Rectal smooth muscle tissue (tissue), 1 donor: ENCODE data around the gene DNAJA3.

Experiments used
- H3K27ac ChIP-seq: one replicate; pipeline ENCODE4 v1.7.0; 2013; ENCODE audit warnings: low read depth, low read length, inconsistent platforms
- H3K27me3 ChIP-seq: one replicate; pipeline ENCODE4 v1.7.0; 2013; ENCODE audit warnings: low read length; ENCODE audit not compliant: control insufficient read depth, insufficient read depth
- H3K36me3 ChIP-seq: one replicate; pipeline ENCODE4 v1.7.0; 2013; ENCODE audit warnings: low read length; ENCODE audit not compliant: control insufficient read depth, insufficient read depth
- H3K4me1 ChIP-seq: one replicate; pipeline ENCODE4 v1.7.0; 2013; ENCODE audit warnings: low read length; ENCODE audit not compliant: control insufficient read depth, insufficient read depth
- H3K4me3 ChIP-seq: one replicate; pipeline ENCODE4 v1.7.0; 2013; ENCODE audit warnings: low read length
- H3K9ac ChIP-seq: one replicate; pipeline ENCODE4 v1.7.0; 2013; ENCODE audit warnings: low read length

The DNAJA3 gene

GRCh38 chr16:4465977-4466779, 40.5 kb downstream of the DNAJA3 start:
- peak overlapping the region; percentile 55 for H3K27ac ChIP-seq

GRCh38 chr16:4467916-4468315, 42.2 kb downstream of the DNAJA3 start:
- Histone ChIP-seq H3K4me3 (no peak overlapping the region), H3K27ac (no peak overlapping the region)

More at GRCh38 chr16:4465977-4466779, 40.5 kb downstream of the DNAJA3 start:
- H3K4me3 ChIP-seq, result no peak overlapping the region
- no peaks in the 10 kb centered on the region for H3K27me3 ChIP-seq
- peaks cover 22% of the 10 kb centered on the region for H3K36me3 ChIP-seq
- no peaks in the 10 kb centered on the region for H3K4me1 ChIP-seq
- H3K9ac ChIP-seq, result no peak overlapping the region

GRCh38 chr16:4468972-4469371, 43.3 kb downstream of the DNAJA3 start:
- Histone ChIP-seq H3K9ac (no peak overlapping the region), H3K36me3 (peaks cover 17% of the 10 kb centered on the region), H3K27ac (no peak overlapping the region), H3K4me3 (no peak overlapping the region), H3K4me1 (no peaks in the 10 kb centered on the region), H3K27me3 (no peaks in the 10 kb centered on the region)

More at GRCh38 chr16:4467916-4468315, 42.2 kb downstream of the DNAJA3 start:
- Histone ChIP-seq H3K36me3 (peaks cover 22% of the 10 kb centered on the region), H3K27me3 (no peaks in the 10 kb centered on the region), H3K4me1 (no peaks in the 10 kb centered on the region), H3K9ac (no peak overlapping the region)

- H3K4me1 ChIP-seq, result no peaks in the 10 kb centered on the region
- H3K27ac ChIP-seq, result no peak overlapping the region
- H3K9ac ChIP-seq, result no peak overlapping the region
- peaks cover 4% of the 10 kb centered on the region for H3K36me3 ChIP-seq
- no peaks in the 10 kb centered on the region for H3K27me3 ChIP-seq
- no peak overlapping the region for H3K4me3 ChIP-seq
These were observed 46.2 kb downstream of the DNAJA3 start for GRCh38 chr16:4471869-4472268.

GRCh38 chr16:4472880-4473279, 47.2 kb downstream of the DNAJA3 start:
- Histone ChIP-seq H3K27ac (no peak overlapping the region), H3K4me3 (no peak overlapping the region), H3K27me3 (no peaks in the 10 kb centered on the region), H3K4me1 (no peaks in the 10 kb centered on the region), H3K9ac (no peak overlapping the region), H3K36me3 (peaks cover 4% of the 10 kb centered on the region)

- Histone ChIP-seq H3K4me3 (peak within 1 kb of the TSS; percentile 65), H3K36me3 (no peaks in the 10 kb centered on the region), H3K4me1 (no peaks in the 10 kb centered on the region), H3K27ac (peak within 1 kb of the TSS; percentile 57), H3K27me3 (no peaks in the 10 kb centered on the region), H3K9ac (peak within 1 kb of the TSS; percentile 4)
These were observed 48.7 kb downstream of the DNAJA3 start, which contains the start of gene NMRAL1 for GRCh38 chr16:4474192-4474961. TSS of gene NMRAL1 (minus strand) at chr16:4474625. CDS start at chr16:4474132, 493 bp downstream.

- Histone ChIP-seq H3K27ac (peak within 1 kb of the TSS; percentile 57), H3K9ac (peak within 1 kb of the TSS; percentile 35), H3K4me1 (no peaks in the 10 kb centered on the region), H3K4me3 (peak within 1 kb of the TSS; percentile 87), H3K36me3 (no peaks in the 10 kb centered on the region), H3K27me3 (no peaks in the 10 kb centered on the region)
These were observed 50.5 kb downstream of the DNAJA3 start, which contains the start of gene HMOX2 for GRCh38 chr16:4475880-4476788. TSS of gene HMOX2 (plus strand) at chr16:4476398. CDS start at chr16:4505525, 29,127 bp downstream.

GRCh38 chr16:4477966-4478365, 52.3 kb downstream of the DNAJA3 start:
- no peak overlapping the region for H3K27ac ChIP-seq
- no peaks in the 10 kb centered on the region for H3K4me1 ChIP-seq
- H3K36me3 ChIP-seq, result no peaks in the 10 kb centered on the region
- H3K4me3 ChIP-seq, result no peak overlapping the region
- no peak overlapping the region for H3K9ac ChIP-seq
- H3K27me3 ChIP-seq, result no peaks in the 10 kb centered on the region

GRCh38 chr16:4481526-4481925, 55.9 kb downstream of the DNAJA3 start:
- Histone ChIP-seq H3K27ac (no peak overlapping the region), H3K9ac (no peak overlapping the region)

GRCh38 chr16:4481963-4482362, 56.3 kb downstream of the DNAJA3 start:
- no peaks in the 10 kb centered on the region for H3K27me3 ChIP-seq
- no peak overlapping the region for H3K9ac ChIP-seq
- no peak overlapping the region for H3K4me3 ChIP-seq
- H3K4me1 ChIP-seq, result no peaks in the 10 kb centered on the region
- H3K27ac ChIP-seq, result no peak overlapping the region
- H3K36me3 ChIP-seq, result peaks cover 6% of the 10 kb centered on the region

More at GRCh38 chr16:4481526-4481925, 55.9 kb downstream of the DNAJA3 start:
- Histone ChIP-seq H3K27me3 (no peaks in the 10 kb centered on the region), H3K36me3 (peaks cover 5% of the 10 kb centered on the region), H3K4me1 (no peaks in the 10 kb centered on the region), H3K4me3 (no peak overlapping the region)

- peaks cover 6% of the 10 kb centered on the region for H3K36me3 ChIP-seq
- H3K4me1 ChIP-seq, result no peaks in the 10 kb centered on the region
- no peaks in the 10 kb centered on the region for H3K27me3 ChIP-seq
- no peak overlapping the region for H3K27ac ChIP-seq
- H3K9ac ChIP-seq, result no peak overlapping the region
- H3K4me3 ChIP-seq, result no peak overlapping the region
These were observed 60.6 kb downstream of the DNAJA3 start for GRCh38 chr16:4486126-4486893.
